H1 (cell line): ENCODE measurements around the gene NFATC1. TPM values are rescaled to one million over a fixed set of nuclear protein-coding genes. Genes with fewer than 3 reads are reported as not detected.

ENCODE experiments used
- CTCF ChIA-PET: fragments of 300-600 bp; sonication (Branson Sonifier 250); formaldehyde crosslinking; loops from one replicate; lab custom pipeline; 2021; ENCODE audit not compliant: partially characterized antibody; lab: Charles Lee
- POLR2A ChIA-PET: fragments of 300-600 bp; sonication (Branson Sonifier 250); formaldehyde crosslinking; loops from one replicate; lab custom pipeline; 2021; ENCODE audit warnings: inconsistent platforms; ENCODE audit not compliant: partially characterized antibody; lab: Charles Lee
- DNase-seq, 2 experiments: peaks; one replicate each; pipeline versions ENCODE4 v3.0.0 to v3.0.0-alpha.2; 2010 to 2022; ENCODE audit warnings: low spot score in 2 of 2, low read depth in 1 of 2, mixed read lengths in 1 of 2
- FAIRE-seq: peaks from 2 replicates; lab custom pipeline; 2011; peaks lifted over from hg19 to GRCh38; lab: Jason Lieb, UNC
- H2AFZ ChIP-seq: 2 replicates; pipeline ENCODE4 v1.8.1; 2012; ENCODE audit warnings: low read length, inconsistent platforms
- H2AK5ac ChIP-seq: 2 replicates; pipeline ENCODE4 v1.6.1; 2013; ENCODE audit warnings: low read depth, low read length
- H2BK120ac ChIP-seq: replicated peaks from 2 replicates; pipeline ENCODE3; 2013; ENCODE audit warnings: low read depth, low read length, inconsistent platforms
- H2BK12ac ChIP-seq: 2 replicates; pipeline ENCODE4 v1.6.1; 2013; ENCODE audit warnings: low read depth, low read length
- H2BK15ac ChIP-seq: 2 replicates; pipeline ENCODE4 v1.6.1; 2013; ENCODE audit warnings: low read length
- H2BK20ac ChIP-seq: 2 replicates; pipeline ENCODE4 v1.6.1; 2013; ENCODE audit warnings: low read length
- H2BK5ac ChIP-seq: 2 replicates; pipeline ENCODE4 v1.6.1; 2013; ENCODE audit warnings: low read depth, low read length
- H3K14ac ChIP-seq: 2 replicates; pipeline ENCODE4 v1.6.1; 2013; ENCODE audit warnings: inconsistent platforms; ENCODE audit not compliant: insufficient read length
- H3K18ac ChIP-seq: 2 replicates; pipeline ENCODE4 v1.6.1; 2013; ENCODE audit warnings: low read length; ENCODE audit errors: extremely low read depth
- H3K23ac ChIP-seq: 2 replicates; pipeline ENCODE4 v1.6.1; 2013; ENCODE audit warnings: inconsistent platforms; ENCODE audit not compliant: insufficient read length
- H3K23me2 ChIP-seq: 2 replicates; pipeline ENCODE4 v1.6.1; 2013; ENCODE audit warnings: low read depth, low read length
- H3K27ac ChIP-seq: 2 replicates; pipeline ENCODE4 v1.6.1; 2011; ENCODE audit warnings: low read depth, low read length, inconsistent platforms
- H3K27me3 ChIP-seq, 4 experiments: replicated peaks in 1 of 4; 1 replicate in 1 of 4; 2 replicates in 3 of 4; pipeline versions ENCODE4 v1.6.1 to v1.8.1; 2011 to 2013; ENCODE audit warnings: low read length in 3 of 4, mild to moderate bottlenecking in 3 of 4, inconsistent platforms in 2 of 4, mixed read lengths in 2 of 4, moderate library complexity in 1 of 4; ENCODE audit not compliant: control insufficient read depth in 3 of 4, insufficient read depth in 3 of 4; ENCODE audit errors: extremely low read depth in 1 of 4
- H3K36me3 ChIP-seq, 4 experiments: 2 replicates each; pipeline versions ENCODE4 v1.6.1 to v1.8.1; 2011 to 2013; ENCODE audit warnings: mild to moderate bottlenecking in 4 of 4, low read length in 3 of 4, moderate library complexity in 2 of 4, control low read depth in 1 of 4, inconsistent platforms in 1 of 4; ENCODE audit not compliant: insufficient read depth in 4 of 4, control insufficient read depth in 2 of 4
- H3K4ac ChIP-seq: replicated peaks from 2 replicates; pipeline ENCODE3; 2013; ENCODE audit warnings: low read length, low read depth, mixed read lengths, inconsistent platforms; ENCODE audit not compliant: insufficient read length
- H3K4me1 ChIP-seq, 4 experiments: replicated peaks in 1 of 4; 1 replicate in 1 of 4; 2 replicates in 3 of 4; pipeline versions ENCODE4 v1.6.1 to v1.8.1; 2011 to 2013; ENCODE audit warnings: low read length in 3 of 4, inconsistent platforms in 2 of 4, mixed read lengths in 1 of 4; ENCODE audit not compliant: insufficient read depth in 4 of 4, control insufficient read depth in 3 of 4
- H3K4me2 ChIP-seq, 2 experiments: 2 replicates each; pipeline versions ENCODE4 v1.6.1 to v1.8.1; 2011 to 2013; ENCODE audit warnings: low read depth in 2 of 2, low read length in 2 of 2, control low read depth in 1 of 2, inconsistent platforms in 1 of 2, mild to moderate bottlenecking in 1 of 2; ENCODE audit not compliant: insufficient read depth in 1 of 2
- H3K4me3 ChIP-seq, 4 experiments: fragments of 200-600, 300-600 bp in 1 of 4; sonication (generic), shearing (Covaris generic), sonication (Bioruptor Twin) in 1 of 4; 2 replicates each; pipeline versions ENCODE4 v1.5.1 to v1.8.1; 2011 to 2016; ENCODE audit warnings: low read length in 4 of 4, low read depth in 3 of 4, control low read depth in 2 of 4, inconsistent platforms in 2 of 4, mild to moderate bottlenecking in 2 of 4, mixed read lengths in 1 of 4, moderate library complexity in 1 of 4; ENCODE audit not compliant: insufficient read depth in 2 of 4; ENCODE audit errors: extremely low read depth in 1 of 4
- H3K56ac ChIP-seq: replicated peaks from 2 replicates; pipeline ENCODE3; 2013; ENCODE audit warnings: low read depth, mild to moderate bottlenecking, mixed read lengths, low read length, inconsistent platforms; ENCODE audit not compliant: insufficient read length
- H3K79me1 ChIP-seq: 2 replicates; pipeline ENCODE4 v1.6.1; 2013; ENCODE audit warnings: low read depth, low read length, control low read depth
- H3K79me2 ChIP-seq, 2 experiments: 2 replicates each; pipeline versions ENCODE4 v1.6.1 to v1.8.1; 2012 to 2013; ENCODE audit warnings: low read length in 2 of 2, mild to moderate bottlenecking in 2 of 2, inconsistent platforms in 1 of 2; ENCODE audit not compliant: insufficient read depth in 2 of 2, control insufficient read depth in 1 of 2
- H3K9ac ChIP-seq, 4 experiments: replicated peaks in 1 of 4; 1 replicate in 1 of 4; 2 replicates in 3 of 4; pipeline versions ENCODE4 v1.6.1 to v1.8.1; 2011 to 2013; ENCODE audit warnings: low read depth in 3 of 4, low read length in 3 of 4, control low read depth in 2 of 4, mild to moderate bottlenecking in 2 of 4, moderate library complexity in 2 of 4, inconsistent platforms in 1 of 4; ENCODE audit errors: extremely low read depth in 1 of 4
- H3K9me3 ChIP-seq, 2 experiments: 2 replicates each; pipeline versions ENCODE4 v1.6.1 to v1.8.1; 2012 to 2013; ENCODE audit warnings: mild to moderate bottlenecking in 2 of 2, moderate library complexity in 2 of 2, control low read depth in 1 of 2, inconsistent platforms in 1 of 2, low read depth in 1 of 2, low read length in 1 of 2, mixed read lengths in 1 of 2; ENCODE audit not compliant: insufficient read depth in 2 of 2
- H4K20me1 ChIP-seq, 2 experiments: replicated peaks in 1 of 2; 2 replicates each; pipeline versions ENCODE3 to v1.8.1; 2011 to 2013; ENCODE audit warnings: inconsistent platforms in 2 of 2, low read length in 2 of 2, mild to moderate bottlenecking in 1 of 2; ENCODE audit not compliant: insufficient read depth in 2 of 2, control insufficient read depth in 1 of 2
- H4K5ac ChIP-seq: 2 replicates; pipeline ENCODE4 v1.6.1; 2013; ENCODE audit warnings: low read length, low read depth, mixed read lengths, inconsistent platforms; ENCODE audit not compliant: insufficient read length
- H4K8ac ChIP-seq: 2 replicates; pipeline ENCODE4 v1.8.0; 2013; ENCODE audit warnings: mild to moderate bottlenecking, moderate library complexity, low read length, inconsistent platforms; ENCODE audit not compliant: insufficient read depth; ENCODE audit errors: extremely low read depth
- H4K91ac ChIP-seq: replicated peaks from 2 replicates; pipeline ENCODE3; 2013; ENCODE audit warnings: low read length, mixed read lengths, inconsistent platforms; ENCODE audit not compliant: insufficient read length
- ATF2 ChIP-seq: IDR thresholded peaks from 2 replicates; pipeline ENCODE4 v1.6.1; 2012; ENCODE audit warnings: low read length, inconsistent platforms
- CHD2 ChIP-seq: IDR thresholded peaks from 2 replicates; pipeline ENCODE4 v1.6.1; 2012; ENCODE audit warnings: low read length, improper control_type of control experiment
- FOSL1 ChIP-seq: IDR thresholded peaks from 2 replicates; pipeline ENCODE4 v1.6.1; 2011; ENCODE audit warnings: mild to moderate bottlenecking, low read depth, low read length, moderate library complexity; ENCODE audit not compliant: insufficient read depth
- KDM1A ChIP-seq: fragments of 200-600, 300-600 bp; sonication (generic); IDR thresholded peaks from 2 replicates; pipeline ENCODE4 v1.7.1; 2016; ENCODE audit warnings: mild to moderate bottlenecking, low read length, borderline replicate concordance
- PHF8 ChIP-seq: fragments of 200-600 bp; sonication (generic); conservative IDR thresholded peaks from 2 replicates; pipeline ENCODE4 v1.7.1; 2012; ENCODE audit warnings: low read depth, mild to moderate bottlenecking, inconsistent platforms, low read length, moderate library complexity
- TCF12 ChIP-seq: IDR thresholded peaks from 2 replicates; pipeline ENCODE4 v1.6.1; 2011; ENCODE audit warnings: low read depth, mild to moderate bottlenecking, low read length
- ZNF274 ChIP-seq: IDR thresholded peaks from 2 replicates; pipeline ENCODE4 v1.7.0; 2012; ENCODE audit warnings: low read length, borderline replicate concordance; ENCODE audit errors: extremely low read depth
- WGBS, 2 experiments: shearing (Covaris generic) in 1 of 2; methylation state at CpG; one replicate each; pipeline versions ENCODE4 v1.1.6 to v1.1.7; 2013 to 2015; ENCODE audit warnings: low lambda C conversion rate in 2 of 2, mixed read lengths in 2 of 2, inconsistent platforms in 1 of 2, low coverage in 1 of 2, missing lambda C conversion rate in 1 of 2; ENCODE audit not compliant: insufficient replicate concordance in 2 of 2, insufficient coverage in 1 of 2, insufficient read length in 1 of 2; ENCODE audit errors: extremely low coverage in 1 of 2, missing lambda C conversion rate in 1 of 2; 5-methylcytosine and 5-hydroxymethylcytosine counted together
- polyA plus RNA-seq, 7 experiments: library from polyadenylated mRNA; depleted of rRNA in 3 of 7; stranded (reverse) in 5 of 7; unstranded in 2 of 7; fragments of >200 nt in 5 of 7; fragments of 200-250 nt in 2 of 7; gene quantifications; 1 replicate in 5 of 7; 2 replicates in 1 of 7; 4 replicates in 1 of 7; pipeline versions ENCODE4 v1.2.1 to v1.2.3, GENCODE V29; 2011 to 2013; ENCODE audit warnings: missing spikeins in 2 of 7, mixed read lengths in 2 of 7
- total RNA-seq: library from RNA; stranded (reverse); fragmentation: NEBNext Ultra II Directional; extraction: Animal tissue kit (Norgen Biotek cat#: 25700); gene quantifications from 2 replicates; pipeline ENCODE4 v1.2.1, GENCODE V29; 2021

Gene NFATC1
- total and polyA plus RNA-seq, 2 of the 8 experiments (the other 6 are each of a cell fraction or from before 2014, with no cell fraction given) = 2.0 to 6.6 TPM

GRCh38 chr18:79484661-79485621 lies 89.2 kb downstream of the NFATC1 start:
- H3K4ac ChIP-seq = no peak overlapping the region
- peaks cover 0 to 1% of the 10 kb centered on the region in 2 experiments for H4K20me1 ChIP-seq
- H3K27ac ChIP-seq = no peak overlapping the region; the same call in 1 of the 2 replicates
- H2AK5ac ChIP-seq = no peak overlapping the region
- no peak overlapping the region for H4K5ac ChIP-seq
- ChIA-PET CTCF (interaction anchor here (1.2 to 1.6 kb wide), 2 partner anchors 17 to 104 kb away, joined by 3 to 4 read pairs; no protein-coding TSS in a partner anchor), POLR2A (no interaction called here)
- H3K23ac ChIP-seq = no peak overlapping the region
- no peaks in the 10 kb centered on the region for H3K36me3 ChIP-seq
- no peak overlapping the region for H3K9ac ChIP-seq
- peak overlapping the region; percentile 57 for H4K8ac ChIP-seq
- H3K14ac ChIP-seq = no peak overlapping the region
- H3K4me2 ChIP-seq = no peak overlapping the region
- no peaks in the 10 kb centered on the region for H3K79me2 ChIP-seq
- no peak overlapping the region for H4K91ac ChIP-seq
- H3K9me3 ChIP-seq = no peaks in the 10 kb centered on the region
- no peak overlapping the region for H3K4me3 ChIP-seq
- H2BK12ac ChIP-seq = no peak overlapping the region
- no peak for DNase-seq
- FAIRE-seq = no peak
- no peak overlapping the region for H2BK20ac ChIP-seq
- H2BK120ac ChIP-seq = no peak overlapping the region
- no peaks in the 10 kb centered on the region for H3K79me1 ChIP-seq
- no peak overlapping the region for H2BK5ac ChIP-seq
- H3K27me3 ChIP-seq = no peaks in the 10 kb centered on the region
- no peak overlapping the region for H3K56ac ChIP-seq
- H3K4me1 ChIP-seq = no peaks in the 10 kb centered on the region
- no peak overlapping the region for H2AFZ ChIP-seq
- H3K23me2 ChIP-seq = no peaks in the 10 kb centered on the region
- TF ChIP-seq ZNF274 (no peak), FOSL1 (no peak), PHF8 (no peak), TCF12 (no peak), KDM1A (no peak), CHD2 (no peak), ATF2 (no peak)
- WGBS, 2 experiments = 91% methylated on average over 41 of the region's 50 CpGs; no CpG with 5 or more reads in 1 of the 2 experiments
- no peak overlapping the region for H3K18ac ChIP-seq
- no peak overlapping the region for H2BK15ac ChIP-seq
